Activated CD8-positive, alpha-beta memory T cell treated with anti-CD3 and anti-CD28 coated beads, Interleukin-2, amount 50 U/mL, for 24 hours (primary cell): ENCODE measurements around the gene NKX6-2.
"Not testable (repeated sequence)": the region's sequence is repeated elsewhere in the genome, so short reads cannot be mapped to it uniquely, and the experiment has no call there.

Experiments used
- DNase-seq: peaks from one replicate; pipeline ENCODE4 v3.0.0-alpha.2; 2020; ENCODE audit errors: extremely low read depth

The NKX6-2 gene

GRCh38 chr10:132755166-132755711 lies 30.7 kb downstream of the NKX6-2 start:
- DNase-seq: no peak

- DNase-seq: no peak
Measured at GRCh38 chr10:132754071-132754470, 31.9 kb downstream of the NKX6-2 start.

GRCh38 chr10:132753596-132753995 lies 32.4 kb downstream of the NKX6-2 start:
- no peak for DNase-seq

- DNase-seq: no peak
Measured at GRCh38 chr10:132752961-132753360, 33.0 kb downstream of the NKX6-2 start.

- DNase-seq: no peak
Measured at GRCh38 chr10:132752378-132752777, 33.6 kb downstream of the NKX6-2 start.

GRCh38 chr10:132750936-132751335 lies 35.0 kb downstream of the NKX6-2 start:
- no peak for DNase-seq

- DNase-seq: no peak
Measured at GRCh38 chr10:132749371-132749795, 36.6 kb downstream of the NKX6-2 start.

- no peak for DNase-seq
Measured at GRCh38 chr10:132748545-132749370, 37.2 kb downstream of the NKX6-2 start.

- DNase-seq: no peak
Measured at GRCh38 chr10:132748135-132748534, 37.8 kb downstream of the NKX6-2 start.

- no peak for DNase-seq
Measured at GRCh38 chr10:132746801-132747625, 38.9 kb downstream of the NKX6-2 start.

GRCh38 chr10:132746386-132746785 lies 39.6 kb downstream of the NKX6-2 start:
- no peak for DNase-seq

GRCh38 chr10:132745971-132746370 lies 40.0 kb downstream of the NKX6-2 start:
- no peak for DNase-seq

- no peak for DNase-seq
Measured at GRCh38 chr10:132745511-132745910, 40.4 kb downstream of the NKX6-2 start.

GRCh38 chr10:132744839-132745238 lies 41.1 kb downstream of the NKX6-2 start:
- no peak for DNase-seq

GRCh38 chr10:132743925-132744490 lies 41.9 kb downstream of the NKX6-2 start:
- DNase-seq: no peak

- not testable (repeated sequence) for DNase-seq
Measured at GRCh38 chr10:132743196-132743924, 42.6 kb downstream of the NKX6-2 start.

- DNase-seq: no peak
Measured at GRCh38 chr10:132742837-132743194, 43.1 kb downstream of the NKX6-2 start.

GRCh38 chr10:132742167-132742836 lies 43.6 kb downstream of the NKX6-2 start:
- no peak for DNase-seq

- no peak for DNase-seq
Measured at GRCh38 chr10:132740588-132740987, 45.4 kb downstream of the NKX6-2 start.

GRCh38 chr10:132739225-132739613 lies 46.7 kb downstream of the NKX6-2 start:
- DNase-seq: no peak
